ENCODE results near the gene SPC25. TPM values are rescaled to one million over a fixed set of nuclear protein-coding genes. Genes with fewer than 3 reads are reported as not detected.

Gene SPC25
- total and polyA plus RNA-seq, 9 donors: 0.34 to 2.4 (median 0.84) TPM

DNA sequence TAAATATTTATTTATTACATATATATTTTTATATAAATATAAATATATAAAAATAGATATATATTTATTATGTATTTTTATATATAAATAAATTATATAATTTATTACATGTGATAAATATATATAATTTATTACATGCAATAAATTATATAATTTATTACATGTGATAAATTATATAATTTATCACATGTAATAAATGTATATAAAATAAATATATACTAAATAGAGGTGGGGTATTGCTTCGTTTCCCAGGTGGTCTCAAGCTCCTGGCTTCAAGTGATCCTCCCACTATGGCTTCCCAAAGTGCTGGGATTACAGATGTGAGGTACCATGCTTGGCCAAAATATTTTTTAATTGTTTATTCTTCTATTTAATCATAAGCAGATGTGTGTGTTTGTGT, 7.2 kb upstream of the SPC25 start:
- Histone ChIP-seq H3K27ac (no peak overlapping the region), H3K4me3 (no peak overlapping the region), H3K27me3 (no peaks in the 10 kb centered on the region), H3K9me3 (no peaks in the 10 kb centered on the region), H3K36me3 (no peaks in the 10 kb centered on the region), H3K4me1 (ENCODE audit: insufficient read depth) (no peaks in the 10 kb centered on the region)
- 71 to 86% (median 82%) methylated on average over 1 of the region's 1 CpG for WGBS, 3 donors
- no peak for DNase-seq
- TF ChIP-seq EP300 (IDR thresholded peaks at IDR 0.05): no peak
- TF ChIP-seq, protein P1, sequence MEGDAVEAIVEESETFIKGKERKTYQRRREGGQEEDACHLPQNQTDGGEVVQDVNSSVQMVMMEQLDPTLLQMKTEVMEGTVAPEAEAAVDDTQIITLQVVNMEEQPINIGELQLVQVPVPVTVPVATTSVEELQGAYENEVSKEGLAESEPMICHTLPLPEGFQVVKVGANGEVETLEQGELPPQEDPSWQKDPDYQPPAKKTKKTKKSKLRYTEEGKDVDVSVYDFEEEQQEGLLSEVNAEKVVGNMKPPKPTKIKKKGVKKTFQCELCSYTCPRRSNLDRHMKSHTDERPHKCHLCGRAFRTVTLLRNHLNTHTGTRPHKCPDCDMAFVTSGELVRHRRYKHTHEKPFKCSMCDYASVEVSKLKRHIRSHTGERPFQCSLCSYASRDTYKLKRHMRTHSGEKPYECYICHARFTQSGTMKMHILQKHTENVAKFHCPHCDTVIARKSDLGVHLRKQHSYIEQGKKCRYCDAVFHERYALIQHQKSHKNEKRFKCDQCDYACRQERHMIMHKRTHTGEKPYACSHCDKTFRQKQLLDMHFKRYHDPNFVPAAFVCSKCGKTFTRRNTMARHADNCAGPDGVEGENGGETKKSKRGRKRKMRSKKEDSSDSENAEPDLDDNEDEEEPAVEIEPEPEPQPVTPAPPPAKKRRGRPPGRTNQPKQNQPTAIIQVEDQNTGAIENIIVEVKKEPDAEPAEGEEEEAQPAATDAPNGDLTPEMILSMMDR (IDR thresholded peaks at IDR 0.05): no peak
- TF ChIP-seq POLR2A (IDR thresholded peaks at IDR 0.05): no peak
- intact Hi-C loops (cut with DNase I): no loop called here

DNA sequence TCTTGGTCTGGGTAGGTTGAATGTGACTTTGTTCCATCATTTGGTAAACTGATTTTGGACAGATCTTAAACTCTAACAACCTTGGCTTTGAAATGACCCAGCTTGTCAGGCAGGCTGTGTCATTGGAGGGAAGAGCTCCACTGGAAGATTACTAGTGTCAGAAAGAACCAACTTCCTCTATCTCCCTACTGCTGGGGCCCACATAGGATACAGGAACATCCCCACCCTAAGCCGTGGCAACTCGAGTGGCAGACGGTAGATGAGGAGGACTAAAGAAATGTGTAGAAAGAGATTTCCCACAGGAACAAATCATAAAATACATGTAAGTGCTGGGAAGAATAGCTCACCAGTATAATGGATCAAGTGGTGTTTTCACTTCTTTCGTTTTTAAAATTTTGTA, 6.6 kb upstream of the SPC25 start:
- intact Hi-C loops (cut with DNase I): no loop called here
- Histone ChIP-seq H3K27me3 (no peaks in the 10 kb centered on the region), H3K4me1 (ENCODE audit: insufficient read depth) (no peaks in the 10 kb centered on the region), H3K4me3 (no peak overlapping the region), H3K9me3 (no peaks in the 10 kb centered on the region), H3K27ac (no peak overlapping the region), H3K36me3 (no peaks in the 10 kb centered on the region)
- DNase-seq: no peak
- TF ChIP-seq EP300 (IDR thresholded peaks at IDR 0.05) (no peak), POLR2A (IDR thresholded peaks at IDR 0.05) (no peak)
- TF ChIP-seq, protein P1 (IDR thresholded peaks at IDR 0.05): no peak
- 68 to 86% (median 74%) methylated on average over 4 of the region's 4 CpGs for WGBS, 3 donors

DNA sequence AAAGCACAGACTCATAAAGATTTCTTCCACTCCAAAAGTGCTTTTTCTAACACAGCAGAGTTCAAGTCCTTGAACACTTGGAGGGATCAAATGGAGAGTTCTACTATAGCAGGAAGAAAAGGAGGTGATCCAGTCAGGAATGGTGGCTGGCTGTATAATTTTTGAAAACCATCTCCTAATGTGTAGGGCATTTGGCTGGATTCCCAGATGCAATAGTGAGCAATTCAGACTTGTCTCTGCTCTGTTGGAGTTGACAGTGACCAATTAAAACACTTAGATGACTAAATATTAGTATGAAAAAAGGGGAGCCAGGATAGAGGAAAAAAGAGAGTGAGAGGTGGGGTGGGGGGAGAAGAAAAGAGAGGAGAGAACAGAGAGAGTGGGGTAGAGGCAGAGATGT, 5.5 kb upstream of the SPC25 start:
- Histone ChIP-seq H3K9me3 (no peaks in the 10 kb centered on the region), H3K27me3 (no peaks in the 10 kb centered on the region), H3K4me3 (no peak overlapping the region), H3K27ac (no peak overlapping the region), H3K4me1 (ENCODE audit: insufficient read depth) (no peaks in the 10 kb centered on the region), H3K36me3 (no peaks in the 10 kb centered on the region)
- intact Hi-C loops (cut with DNase I): no loop called here
- TF ChIP-seq POLR2A (IDR thresholded peaks at IDR 0.05) (no peak), EP300 (IDR thresholded peaks at IDR 0.05) (no peak)
- TF ChIP-seq, protein P1 (IDR thresholded peaks at IDR 0.05): no peak
- DNase-seq: no peak

DNA sequence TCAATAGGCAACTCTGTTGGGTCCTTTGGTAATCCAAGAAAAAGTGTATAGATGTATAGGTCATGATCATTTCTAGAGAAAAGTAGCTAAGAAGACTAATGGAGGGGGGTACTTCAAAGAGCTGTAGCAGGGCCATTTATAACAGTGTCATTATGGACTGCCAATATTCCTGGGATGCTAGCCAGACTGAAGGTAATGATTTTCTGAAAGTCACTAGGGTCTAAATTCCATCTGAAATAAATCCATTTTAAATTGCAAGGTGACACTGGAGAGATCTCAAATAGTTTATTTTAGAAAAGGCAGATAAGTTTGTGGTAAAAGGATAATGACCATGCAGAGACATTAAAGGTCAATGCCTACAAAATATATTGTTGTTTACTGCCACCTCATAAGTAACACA, 4.5 kb upstream of the SPC25 start:
- Histone ChIP-seq H3K36me3 (no peaks in the 10 kb centered on the region), H3K9me3 (no peaks in the 10 kb centered on the region), H3K27ac (no peak overlapping the region), H3K4me1 (ENCODE audit: insufficient read depth) (no peaks in the 10 kb centered on the region), H3K4me3 (no peak overlapping the region), H3K27me3 (no peaks in the 10 kb centered on the region)
- TF ChIP-seq POLR2A (IDR thresholded peaks at IDR 0.05) (no peak), EP300 (IDR thresholded peaks at IDR 0.05) (no peak)
- TF ChIP-seq, protein P1 (IDR thresholded peaks at IDR 0.05): no peak
- intact Hi-C loops (cut with DNase I): no loop called here
- no peak for DNase-seq

DNA sequence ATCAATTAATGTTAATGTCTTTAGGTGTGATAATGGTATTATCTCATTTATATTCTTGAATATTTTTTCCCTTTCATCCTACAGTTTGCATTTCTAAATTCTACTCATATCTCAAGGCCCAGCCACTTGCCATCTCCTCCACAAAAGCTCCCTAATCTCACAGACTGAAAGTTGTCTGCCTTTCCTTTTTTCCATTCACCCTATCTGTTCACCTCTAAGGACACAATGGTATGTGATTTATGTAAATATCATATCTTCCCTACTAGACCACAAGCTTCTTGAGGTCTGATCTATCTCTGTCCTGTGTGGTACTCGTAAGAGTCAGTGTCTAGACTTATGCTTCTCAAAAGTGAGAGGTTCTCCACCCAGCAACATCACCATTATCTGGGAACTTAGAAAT, 3.9 kb upstream of the SPC25 start:
- H3K27me3 ChIP-seq: no peaks in the 10 kb centered on the region
- no peak for DNase-seq
- H3K9me3 ChIP-seq: no peaks in the 10 kb centered on the region
- no peak for TF ChIP-seq EP300 (IDR thresholded peaks at IDR 0.05)
- TF ChIP-seq POLR2A (IDR thresholded peaks at IDR 0.05): no peak
- intact Hi-C loops (cut with DNase I): no loop called here
- H3K36me3 ChIP-seq: no peaks in the 10 kb centered on the region
- WGBS, 3 donors: 81 to 100% (median 89%) methylated on average over 1 of the region's 1 CpG
- no peaks in the 10 kb centered on the region for H3K4me1 ChIP-seq (ENCODE audit: insufficient read depth)
- no peak overlapping the region for H3K27ac ChIP-seq
- H3K4me3 ChIP-seq: no peak overlapping the region

Data from ovary (tissue), 9 donors.